Memory B cell (primary cell): ENCODE results near the gene CEP85.
"Not testable (repeated sequence)": the region's sequence is repeated elsewhere in the genome, so short reads cannot be mapped to it uniquely, and the experiment has no call there.

Experiments used
- ATAC-seq: fragments of 150-1000 bp; cut with Tn5 transposase; 2 replicates; pipeline ENCODE4 v1.10.0; 2021; ENCODE audit warnings: low read depth, mild to moderate bottlenecking, moderate library complexity
- DNase-seq, 2 donors: peaks; one replicate each; pipeline ENCODE4 v3.0.0; 2022; ENCODE audit warnings: low spot score in 2 of 2
- H3K27ac Mint-ChIP-seq: one replicate; pipeline ENCODE4 v1.8.0; 2022; ENCODE audit warnings: mild to moderate bottlenecking, moderate library complexity, mixed read lengths
- H3K27me3 Mint-ChIP-seq: one replicate; pipeline ENCODE4 v1.8.0; 2022; ENCODE audit warnings: mixed read lengths
- H3K36me3 Mint-ChIP-seq: one replicate; pipeline ENCODE4 v1.8.0; 2022; ENCODE audit warnings: mild to moderate bottlenecking, mixed read lengths
- H3K4me1 Mint-ChIP-seq: one replicate; pipeline ENCODE4 v1.8.0; 2022; ENCODE audit warnings: mixed read lengths
- H3K4me3 Mint-ChIP-seq: one replicate; pipeline ENCODE4 v1.8.0; 2022; ENCODE audit warnings: mild to moderate bottlenecking, moderate library complexity, mixed read lengths
- H3K9me3 Mint-ChIP-seq: one replicate; pipeline ENCODE4 v1.8.0; 2022; ENCODE audit warnings: mixed read lengths

CEP85 gene

GRCh38 chr1:26296340-26297056 is 62.5 kb downstream of the CEP85 start:
- no peak overlapping the region for H3K4me3 Mint-ChIP-seq
- no peaks in the 10 kb centered on the region for H3K9me3 Mint-ChIP-seq
- H3K4me1 Mint-ChIP-seq = peaks cover 38% of the 10 kb centered on the region
- DNase-seq (no peak), ATAC-seq (no peak)
- H3K27me3 Mint-ChIP-seq = no peaks in the 10 kb centered on the region
- H3K27ac Mint-ChIP-seq = no peak overlapping the region
- peaks cover 5% of the 10 kb centered on the region for H3K36me3 Mint-ChIP-seq

GRCh38 chr1:26297057-26297790 is 63.2 kb downstream of the CEP85 start:
- DNase-seq (no peak), ATAC-seq (no peak)
- peaks cover 5% of the 10 kb centered on the region for H3K36me3 Mint-ChIP-seq
- no peaks in the 10 kb centered on the region for H3K9me3 Mint-ChIP-seq
- peaks cover 31% of the 10 kb centered on the region for H3K4me1 Mint-ChIP-seq
- H3K27ac Mint-ChIP-seq = no peak overlapping the region
- no peak overlapping the region for H3K4me3 Mint-ChIP-seq
- H3K27me3 Mint-ChIP-seq = no peaks in the 10 kb centered on the region

GRCh38 chr1:26297791-26298124 is 63.8 kb downstream of the CEP85 start:
- peaks cover 28% of the 10 kb centered on the region for H3K4me1 Mint-ChIP-seq
- no peak for DNase-seq
- no peak overlapping the region for H3K27ac Mint-ChIP-seq
- no peaks in the 10 kb centered on the region for H3K9me3 Mint-ChIP-seq
- H3K36me3 Mint-ChIP-seq = peaks cover 5% of the 10 kb centered on the region
- no peaks in the 10 kb centered on the region for H3K27me3 Mint-ChIP-seq
- no peak overlapping the region for H3K4me3 Mint-ChIP-seq
- no peak for ATAC-seq

GRCh38 chr1:26300578-26301275 is 66.7 kb downstream of the CEP85 start:
- H3K4me3 Mint-ChIP-seq = no peak overlapping the region
- no peak overlapping the region for H3K27ac Mint-ChIP-seq

GRCh38 chr1:26302733-26303405 is 68.9 kb downstream of the CEP85 start:
- no peaks in the 10 kb centered on the region for H3K27me3 Mint-ChIP-seq
- H3K36me3 Mint-ChIP-seq = no peaks in the 10 kb centered on the region
- H3K4me1 Mint-ChIP-seq = peaks cover 29% of the 10 kb centered on the region
- no peak for DNase-seq
- no peaks in the 10 kb centered on the region for H3K9me3 Mint-ChIP-seq
- ATAC-seq = no peak
- H3K27ac Mint-ChIP-seq = no peak overlapping the region
- H3K4me3 Mint-ChIP-seq = no peak overlapping the region

More at GRCh38 chr1:26300578-26301275, 66.7 kb downstream of the CEP85 start:
- no peaks in the 10 kb centered on the region for H3K9me3 Mint-ChIP-seq
- H3K36me3 Mint-ChIP-seq = peaks cover 2% of the 10 kb centered on the region
- H3K27me3 Mint-ChIP-seq = no peaks in the 10 kb centered on the region
- H3K4me1 Mint-ChIP-seq = peaks cover 21% of the 10 kb centered on the region
- no peak for DNase-seq
- no peak for ATAC-seq

GRCh38 chr1:26305667-26306289 is 71.8 kb downstream of the CEP85 start:
- peak overlapping the region; percentile 96 for H3K27ac Mint-ChIP-seq
- no peaks in the 10 kb centered on the region for H3K27me3 Mint-ChIP-seq
- peaks cover 24% of the 10 kb centered on the region for H3K4me1 Mint-ChIP-seq
- peak overlapping the region; percentile 97 for H3K4me3 Mint-ChIP-seq
- DNase-seq (no peak), ATAC-seq (no peak)
- H3K9me3 Mint-ChIP-seq = no peaks in the 10 kb centered on the region
- no peaks in the 10 kb centered on the region for H3K36me3 Mint-ChIP-seq

- ATAC-seq (peak; percentile 99), DNase-seq (peak; percentile 81 to 82)
- Mint-ChIP-seq H3K27me3 (no peaks in the 10 kb centered on the region), H3K4me1 (peaks cover 21% of the 10 kb centered on the region), H3K27ac (peak within 1 kb of the TSS; percentile 96), H3K4me3 (peak within 1 kb of the TSS; percentile 97), H3K9me3 (no peaks in the 10 kb centered on the region), H3K36me3 (no peaks in the 10 kb centered on the region)
Observed at GRCh38 chr1:26306290-26307229, 72.6 kb downstream of the CEP85 start, which contains the start of gene UBXN11. TSS of gene UBXN11 (minus strand) at chr1:26306636. CDS start at chr1:26302883, 3,753 bp downstream.

GRCh38 chr1:26307363-26307781 is 73.4 kb downstream of the CEP85 start:
- DNase-seq (no peak), ATAC-seq (no peak)
- H3K27ac Mint-ChIP-seq = peak overlapping the region; percentile 96
- H3K27me3 Mint-ChIP-seq = no peaks in the 10 kb centered on the region
- peak overlapping the region; percentile 97 for H3K4me3 Mint-ChIP-seq
- H3K4me1 Mint-ChIP-seq = peaks cover 25% of the 10 kb centered on the region
- peaks cover 1% of the 10 kb centered on the region for H3K36me3 Mint-ChIP-seq
- H3K9me3 Mint-ChIP-seq = no peaks in the 10 kb centered on the region

- H3K9me3 Mint-ChIP-seq, DNase-seq, H3K4me3 Mint-ChIP-seq, H3K27me3 Mint-ChIP-seq, H3K36me3 Mint-ChIP-seq, ATAC-seq: not testable (repeated sequence)
- Mint-ChIP-seq H3K4me1 (peaks cover 29% of the 10 kb centered on the region), H3K27ac (peak overlapping the region; percentile 96)
Observed at GRCh38 chr1:26307966-26308899, 74.2 kb downstream of the CEP85 start.

- H3K36me3 Mint-ChIP-seq = peaks cover 15% of the 10 kb centered on the region
- no peaks in the 10 kb centered on the region for H3K27me3 Mint-ChIP-seq
- H3K4me1 Mint-ChIP-seq = peaks cover 44% of the 10 kb centered on the region
- peak overlapping the region; percentile 69 for H3K4me3 Mint-ChIP-seq
- H3K9me3 Mint-ChIP-seq = peaks cover 3% of the 10 kb centered on the region
- ATAC-seq (no peak), DNase-seq (no peak)
- H3K27ac Mint-ChIP-seq = peak overlapping the region; percentile 81
Observed at GRCh38 chr1:26314501-26314900, 80.5 kb downstream of the CEP85 start.

- H3K4me1 Mint-ChIP-seq = peaks cover 51% of the 10 kb centered on the region
- H3K9me3 Mint-ChIP-seq = peaks cover 3% of the 10 kb centered on the region
- DNase-seq = no peak
- H3K4me3 Mint-ChIP-seq = peak overlapping the region; percentile 69
- no peaks in the 10 kb centered on the region for H3K27me3 Mint-ChIP-seq
- ATAC-seq = peak; percentile 16
- peaks cover 19% of the 10 kb centered on the region for H3K36me3 Mint-ChIP-seq
- peak overlapping the region; percentile 81 for H3K27ac Mint-ChIP-seq
Observed at GRCh38 chr1:26315874-26316850, 82.2 kb downstream of the CEP85 start.
